ENCODE measurements around the gene EHMT1.

The EHMT1 gene

DNA sequence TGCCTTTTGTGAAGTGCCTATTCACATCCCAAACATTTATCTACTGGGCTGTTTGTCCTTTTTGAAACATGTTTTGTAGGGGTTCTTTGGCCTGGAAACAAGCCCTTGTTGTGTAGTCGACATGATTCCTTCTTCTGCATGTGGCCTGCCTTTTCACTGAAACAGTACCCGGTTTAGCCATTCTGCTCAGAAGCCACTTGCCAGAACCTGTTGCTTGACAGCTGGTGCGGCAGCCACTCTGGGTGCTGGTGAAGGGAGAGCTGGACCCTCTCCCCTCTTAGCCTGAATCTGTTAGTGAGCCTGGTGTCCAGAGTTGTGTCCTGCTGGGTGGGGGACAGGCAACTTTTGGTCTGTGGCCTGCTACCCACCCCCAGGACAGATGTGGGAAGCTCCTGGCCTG is 129.9 kb downstream of the EHMT1 start:
- no peak overlapping the region for H3K27ac ChIP-seq
- TF ChIP-seq ZFX (IDR thresholded peaks at IDR 0.05) = no peak
- TF ChIP-seq, protein P1, sequence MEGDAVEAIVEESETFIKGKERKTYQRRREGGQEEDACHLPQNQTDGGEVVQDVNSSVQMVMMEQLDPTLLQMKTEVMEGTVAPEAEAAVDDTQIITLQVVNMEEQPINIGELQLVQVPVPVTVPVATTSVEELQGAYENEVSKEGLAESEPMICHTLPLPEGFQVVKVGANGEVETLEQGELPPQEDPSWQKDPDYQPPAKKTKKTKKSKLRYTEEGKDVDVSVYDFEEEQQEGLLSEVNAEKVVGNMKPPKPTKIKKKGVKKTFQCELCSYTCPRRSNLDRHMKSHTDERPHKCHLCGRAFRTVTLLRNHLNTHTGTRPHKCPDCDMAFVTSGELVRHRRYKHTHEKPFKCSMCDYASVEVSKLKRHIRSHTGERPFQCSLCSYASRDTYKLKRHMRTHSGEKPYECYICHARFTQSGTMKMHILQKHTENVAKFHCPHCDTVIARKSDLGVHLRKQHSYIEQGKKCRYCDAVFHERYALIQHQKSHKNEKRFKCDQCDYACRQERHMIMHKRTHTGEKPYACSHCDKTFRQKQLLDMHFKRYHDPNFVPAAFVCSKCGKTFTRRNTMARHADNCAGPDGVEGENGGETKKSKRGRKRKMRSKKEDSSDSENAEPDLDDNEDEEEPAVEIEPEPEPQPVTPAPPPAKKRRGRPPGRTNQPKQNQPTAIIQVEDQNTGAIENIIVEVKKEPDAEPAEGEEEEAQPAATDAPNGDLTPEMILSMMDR (conservative IDR thresholded peaks at IDR 0.05) = no peak

DNA sequence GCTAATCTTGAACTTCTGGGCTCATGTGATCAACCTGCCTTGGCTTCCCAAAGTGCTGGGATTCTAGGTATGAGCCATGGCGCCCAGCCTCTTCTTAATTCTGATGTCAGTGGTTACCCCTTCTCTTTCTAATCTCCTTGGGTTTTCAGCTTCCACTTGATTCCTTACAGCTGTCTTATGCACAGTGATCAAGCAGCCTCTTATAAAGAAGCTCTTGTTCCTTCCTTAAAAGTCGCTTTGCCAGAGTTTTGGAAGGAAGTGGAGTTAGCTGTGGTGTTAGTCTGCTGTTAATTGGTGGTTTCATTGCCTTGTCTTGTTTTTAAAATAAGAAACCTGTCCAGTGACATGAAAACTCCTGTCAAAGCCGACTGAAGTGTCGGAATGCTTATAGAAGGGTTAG is 130.7 kb downstream of the EHMT1 start:
- TF ChIP-seq, protein P1 (conservative IDR thresholded peaks at IDR 0.05) = no peak
- no peak for TF ChIP-seq ZFX (IDR thresholded peaks at IDR 0.05)
- no peak overlapping the region for H3K27ac ChIP-seq

DNA sequence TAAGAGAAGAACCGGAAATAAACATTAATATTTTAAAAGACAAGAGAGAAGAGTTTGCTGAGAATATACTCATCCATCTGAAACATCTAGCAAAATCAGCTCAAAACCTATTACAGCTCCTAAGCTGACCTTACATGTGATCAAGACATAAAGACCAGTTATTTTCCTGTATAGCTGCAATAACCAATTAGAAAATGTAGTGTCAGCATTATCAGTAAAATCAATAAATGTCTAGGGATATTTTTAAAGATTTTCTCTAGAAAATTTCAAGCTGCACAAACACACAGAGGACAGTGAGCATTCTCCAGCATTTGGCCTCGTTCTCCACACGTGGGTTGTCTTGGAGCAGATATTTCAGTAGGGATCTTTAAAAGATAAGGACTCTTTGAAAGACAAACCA is 131.2 kb downstream of the EHMT1 start:
- H3K27ac ChIP-seq = no peak overlapping the region
- no peak for TF ChIP-seq ZFX (IDR thresholded peaks at IDR 0.05)
- TF ChIP-seq, protein P1 (conservative IDR thresholded peaks at IDR 0.05) = no peak

DNA sequence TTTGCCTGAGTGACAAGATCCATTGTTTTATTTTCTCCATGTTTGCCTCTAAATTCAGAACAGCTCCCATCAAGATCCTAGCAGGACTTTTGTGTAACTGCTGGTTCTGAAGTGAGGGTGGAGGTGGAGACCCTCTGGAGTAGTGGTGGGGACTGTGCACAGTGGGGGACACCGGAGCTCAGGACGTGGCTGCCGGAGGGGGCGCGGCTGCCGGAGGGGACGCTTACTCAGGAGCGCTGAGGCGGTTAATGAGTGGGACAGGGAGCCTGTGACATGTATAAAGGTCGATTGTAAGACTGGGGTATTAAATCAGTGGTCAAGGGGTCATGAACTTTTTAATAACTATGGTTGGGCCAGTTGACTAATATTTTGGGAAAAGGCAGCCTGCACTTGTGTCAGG is 131.8 kb downstream of the EHMT1 start:
- no peak for TF ChIP-seq ZFX (IDR thresholded peaks at IDR 0.05)
- TF ChIP-seq, protein P1 (conservative IDR thresholded peaks at IDR 0.05) = no peak
- H3K27ac ChIP-seq = no peak overlapping the region

DNA sequence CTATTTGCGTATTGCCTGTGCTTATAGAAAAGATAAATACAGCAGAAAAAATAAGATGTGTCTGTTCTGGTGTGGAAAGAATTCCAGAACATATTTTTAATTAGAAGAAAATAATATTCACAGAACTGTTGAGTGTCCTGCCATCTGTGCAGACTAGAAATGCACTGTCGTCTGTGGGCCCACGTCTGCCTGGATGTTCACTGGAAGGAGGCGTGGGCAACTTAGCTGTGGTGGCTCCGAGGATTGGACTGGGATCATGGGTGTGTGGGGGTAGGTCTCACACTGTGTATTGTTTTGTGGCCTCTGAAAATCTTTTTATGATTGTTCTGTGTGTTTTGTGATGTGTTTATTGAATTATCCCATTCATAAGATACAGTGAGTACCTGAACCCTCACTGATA is 132.8 kb downstream of the EHMT1 start:
- TF ChIP-seq, protein P1 (conservative IDR thresholded peaks at IDR 0.05) = no peak
- no peak for TF ChIP-seq ZFX (IDR thresholded peaks at IDR 0.05)
- no peak overlapping the region for H3K27ac ChIP-seq

DNA sequence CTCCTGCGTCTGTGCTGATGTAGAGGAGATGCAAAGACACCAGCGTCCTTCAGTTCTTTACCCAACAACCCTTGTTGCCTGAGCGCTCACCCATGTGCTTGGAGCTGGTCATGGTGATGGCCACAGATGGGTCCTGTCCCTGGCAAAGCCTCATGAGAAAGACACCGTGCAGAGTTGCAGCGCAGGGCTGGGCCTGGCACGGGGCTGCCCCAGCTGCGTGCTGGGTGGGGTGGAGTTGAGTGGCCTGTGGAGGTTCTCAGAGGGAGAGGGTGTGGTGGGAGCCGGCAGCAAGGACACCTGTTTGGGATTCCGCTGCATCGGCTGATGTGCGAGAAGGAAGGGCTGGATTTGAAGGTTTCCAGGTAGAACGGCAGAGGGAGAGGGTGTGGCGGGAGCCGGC is 133.6 kb downstream of the EHMT1 start:
- H3K27ac ChIP-seq = no peak overlapping the region
- TF ChIP-seq, protein P1 (conservative IDR thresholded peaks at IDR 0.05) = no peak
- no peak for TF ChIP-seq ZFX (IDR thresholded peaks at IDR 0.05)

DNA sequence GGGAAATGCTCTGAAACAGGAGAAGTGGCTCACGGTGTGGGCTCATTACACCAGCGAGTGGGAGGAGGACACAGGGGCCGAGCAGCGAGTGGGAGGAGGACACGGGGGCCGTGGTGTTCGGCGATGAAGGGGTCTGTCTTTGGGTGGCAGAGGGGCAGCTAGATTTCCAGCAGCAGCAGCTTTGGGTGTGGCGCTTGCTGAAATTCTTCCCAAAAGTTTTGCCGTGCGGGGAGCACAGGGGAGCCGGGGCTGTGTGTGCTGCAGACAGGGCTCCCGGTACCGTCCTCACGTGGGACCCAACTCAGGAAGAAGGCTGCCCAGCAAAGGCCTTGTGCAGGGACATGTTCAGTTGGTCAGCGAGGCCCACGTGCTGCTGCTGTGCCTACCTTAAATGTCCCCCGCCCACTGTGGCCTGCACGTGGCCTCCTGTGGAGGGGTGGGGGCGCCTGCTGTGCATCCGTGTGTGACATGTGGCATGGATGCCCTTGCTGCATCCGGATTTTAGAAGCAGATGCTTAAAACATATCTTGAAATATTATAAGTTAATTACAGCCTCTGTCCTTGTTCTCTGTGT is 134.5 kb downstream of the EHMT1 start:
- no peak for TF ChIP-seq ZFX (IDR thresholded peaks at IDR 0.05)
- TF ChIP-seq, protein P1 (conservative IDR thresholded peaks at IDR 0.05) = no peak
- no peak overlapping the region for H3K27ac ChIP-seq

All from C4-2B (cell line).